IPS-11a (cell line): ENCODE results near the gene SLC2A14.
"Not testable (repeated sequence)": the region's sequence is repeated elsewhere in the genome, so short reads cannot be mapped to it uniquely, and the experiment has no call there.

Source experiments
- H3K4me3 ChIP-seq: one replicate; pipeline ENCODE4 v1.5.1; 2013; ENCODE audit warnings: low read depth, low read length, control low read depth

SLC2A14 gene

DNA sequence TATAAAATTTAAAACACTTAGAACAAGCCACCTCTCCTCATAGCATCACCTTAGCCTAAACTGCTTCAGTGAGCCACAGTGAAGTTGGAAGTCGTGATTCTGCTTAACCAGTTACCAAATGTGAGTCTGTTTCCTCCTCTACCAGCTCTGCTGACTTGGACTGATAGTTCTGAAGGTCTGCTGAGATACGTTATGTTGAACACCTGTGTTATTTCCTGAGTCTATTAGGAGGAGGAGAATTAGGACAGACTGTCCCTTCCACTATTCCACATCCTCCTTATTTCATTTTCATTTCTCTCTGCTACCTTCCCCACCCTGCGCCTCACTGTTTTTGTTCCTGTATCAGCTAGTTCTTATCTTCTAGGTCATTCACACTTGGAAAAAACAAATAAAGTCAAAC is 2.4 kb downstream of the SLC2A14 start:
- no peak overlapping the region for H3K4me3 ChIP-seq

DNA sequence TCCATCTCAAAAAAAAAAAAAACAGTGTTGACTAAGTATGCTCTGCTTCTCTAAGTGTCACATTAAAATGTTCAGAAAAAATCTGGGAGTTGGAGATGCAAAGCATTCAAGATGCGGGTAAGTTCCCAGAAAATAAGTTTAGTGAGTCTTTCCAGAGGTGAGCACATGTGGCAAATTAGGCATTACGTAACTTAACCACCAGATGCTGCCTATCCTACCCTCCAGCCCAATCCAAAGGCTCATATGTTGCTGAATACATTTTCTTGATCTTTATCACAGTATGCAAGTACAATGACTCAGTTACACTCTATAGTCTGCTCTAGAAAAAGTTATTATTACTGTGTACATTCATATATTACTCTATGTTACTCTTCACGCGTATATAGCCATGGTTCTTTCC is 3.6 kb downstream of the SLC2A14 start:
- no peak overlapping the region for H3K4me3 ChIP-seq

DNA sequence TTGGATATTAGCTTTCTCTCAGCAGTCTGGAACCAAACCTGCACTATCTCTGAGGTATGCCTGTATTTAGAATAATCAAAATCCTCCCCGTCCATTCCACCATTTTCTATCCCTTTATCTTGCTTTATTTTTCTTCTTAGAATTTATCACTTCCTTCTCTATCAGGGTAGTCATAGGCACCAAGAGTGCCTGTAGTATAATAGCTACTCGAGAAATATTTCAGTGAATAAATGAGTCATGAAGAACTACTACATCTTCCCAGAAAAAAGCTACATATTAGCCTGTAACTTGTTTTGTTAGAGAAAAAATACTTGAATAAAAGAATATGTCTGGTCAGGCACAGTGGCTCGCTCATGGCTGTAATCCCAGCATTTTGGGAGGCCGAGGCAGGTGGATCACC is 4.3 kb downstream of the SLC2A14 start:
- no peak overlapping the region for H3K4me3 ChIP-seq

DNA sequence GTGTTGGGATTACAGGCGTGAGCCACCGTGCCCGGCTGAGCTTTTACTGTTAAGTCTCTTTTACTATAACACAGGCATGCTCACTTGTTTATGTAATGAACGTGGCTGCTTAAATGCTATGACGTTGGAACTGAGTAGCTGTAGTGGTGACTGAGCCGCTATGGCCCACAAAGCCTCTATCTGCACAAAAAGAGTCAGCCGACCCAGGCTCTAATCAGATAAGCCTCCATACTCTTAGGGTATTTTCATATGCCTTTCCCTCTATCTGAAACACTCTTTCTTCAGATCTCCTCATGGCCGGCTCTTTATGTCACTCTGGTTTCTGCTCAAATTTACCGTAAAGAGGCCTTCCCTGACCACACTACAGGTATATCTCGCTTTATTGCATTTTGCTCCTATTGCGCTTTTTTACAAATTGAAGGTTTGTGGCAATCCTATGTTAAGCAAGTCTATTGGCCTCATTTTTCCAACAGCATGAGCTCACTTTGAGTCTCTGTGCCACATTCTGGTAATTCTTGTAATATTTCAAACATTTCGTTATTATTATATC is 8.0 kb downstream of the SLC2A14 start:
- no peak overlapping the region for H3K4me3 ChIP-seq

DNA sequence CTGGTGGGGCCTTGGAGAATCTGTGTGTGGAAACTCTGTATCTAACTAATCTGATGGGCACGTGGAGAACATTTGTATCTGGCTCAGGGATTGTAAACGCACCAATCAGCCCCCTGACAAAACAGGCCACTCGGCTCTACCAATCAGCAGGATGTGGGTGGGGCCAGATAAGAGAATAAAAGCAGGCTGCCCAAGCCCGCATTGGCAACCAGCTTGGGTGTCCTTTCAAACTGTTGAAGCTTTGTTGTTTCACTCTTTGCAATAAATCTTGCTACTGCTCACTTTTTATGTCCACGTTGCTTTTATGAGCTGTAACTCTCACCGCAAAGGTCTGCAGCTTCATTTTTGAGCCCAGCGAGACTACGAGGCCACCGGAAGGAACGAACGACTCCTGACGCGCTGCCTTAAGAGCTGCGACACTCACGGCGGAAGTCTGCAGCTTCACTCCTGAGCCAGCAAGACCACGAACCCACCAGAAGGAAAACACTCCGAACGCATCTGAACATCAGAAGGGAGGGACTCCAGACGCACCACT is 9.8 kb downstream of the SLC2A14 start:
- not testable (repeated sequence) for H3K4me3 ChIP-seq

DNA sequence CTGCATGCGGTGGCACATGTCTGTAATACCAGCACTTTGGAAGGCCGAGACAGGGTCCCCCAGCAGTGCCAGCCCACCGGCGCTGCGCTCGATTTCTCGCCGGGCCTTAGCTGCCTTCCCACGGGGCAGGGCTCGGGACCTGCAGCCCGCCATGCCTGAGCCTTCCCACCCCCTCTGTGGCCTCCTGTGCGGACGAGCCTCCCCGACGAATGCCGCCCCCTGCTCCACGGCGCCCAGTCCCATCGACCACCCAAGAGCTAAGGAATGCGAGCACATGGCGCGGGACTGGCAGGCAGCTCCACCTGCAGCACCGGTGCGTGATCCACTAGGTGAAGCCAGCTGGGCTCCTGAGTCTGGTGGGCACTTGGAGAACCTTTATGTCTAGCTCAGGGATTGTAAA is 10.4 kb downstream of the SLC2A14 start:
- not testable (repeated sequence) for H3K4me3 ChIP-seq

DNA sequence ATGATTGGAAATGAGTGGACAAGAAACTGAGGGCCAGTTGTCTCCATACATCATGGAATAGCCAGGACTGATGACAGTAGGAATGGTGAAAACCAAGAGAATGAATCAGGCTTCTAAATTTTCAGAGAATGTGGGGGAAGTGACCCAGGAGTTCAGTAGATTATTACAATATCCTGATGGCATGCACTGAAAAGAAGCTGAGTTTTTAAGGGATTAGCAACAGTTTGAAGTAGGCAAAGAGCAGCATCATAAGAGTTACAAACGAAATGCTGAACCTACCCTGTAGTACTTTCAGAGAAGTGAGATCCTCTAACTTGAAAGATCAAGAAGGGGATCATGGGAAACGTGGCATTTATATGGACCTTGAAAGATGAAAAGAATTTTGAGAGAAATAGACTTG is 13.2 kb downstream of the SLC2A14 start:
- no peak overlapping the region for H3K4me3 ChIP-seq

DNA sequence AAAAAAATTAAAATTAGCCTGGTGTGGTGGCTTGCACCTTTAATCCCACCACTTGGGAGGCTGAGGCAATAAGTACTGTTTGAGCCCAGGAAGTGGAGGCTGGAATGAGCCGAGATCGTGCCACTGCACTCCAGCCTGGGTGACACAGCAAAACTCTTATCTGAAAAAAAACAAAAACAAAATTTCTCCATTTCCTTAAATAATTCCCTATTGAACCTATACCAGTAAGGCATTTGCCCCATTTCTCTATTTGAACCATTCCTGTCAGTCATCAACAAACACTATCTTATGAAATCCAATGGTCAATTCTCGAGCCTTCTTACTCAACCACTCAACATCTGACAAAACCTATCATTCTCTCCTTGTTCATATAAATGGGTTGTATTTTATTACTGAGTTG is 14.7 kb downstream of the SLC2A14 start:
- H3K4me3 ChIP-seq = no peak overlapping the region

DNA sequence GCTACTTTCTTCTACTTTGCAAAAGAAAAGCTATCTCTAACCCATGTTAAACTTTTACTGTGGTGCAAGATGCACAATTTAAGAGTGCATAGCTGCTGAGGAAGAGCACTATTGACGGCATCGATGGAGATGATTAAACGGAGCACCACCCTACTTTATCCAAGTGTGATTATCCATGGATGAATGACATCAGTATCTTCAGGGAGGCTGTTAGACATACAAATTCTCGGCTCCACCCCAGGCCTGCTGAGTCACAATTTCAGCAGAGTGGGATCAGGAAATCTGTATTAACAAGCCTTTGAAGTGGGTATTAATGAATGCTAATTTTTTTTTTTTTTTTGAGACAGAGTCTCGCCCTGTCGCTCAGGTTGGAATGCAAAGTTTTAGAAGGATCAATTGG is 16.2 kb downstream of the SLC2A14 start:
- H3K4me3 ChIP-seq = no peak overlapping the region

DNA sequence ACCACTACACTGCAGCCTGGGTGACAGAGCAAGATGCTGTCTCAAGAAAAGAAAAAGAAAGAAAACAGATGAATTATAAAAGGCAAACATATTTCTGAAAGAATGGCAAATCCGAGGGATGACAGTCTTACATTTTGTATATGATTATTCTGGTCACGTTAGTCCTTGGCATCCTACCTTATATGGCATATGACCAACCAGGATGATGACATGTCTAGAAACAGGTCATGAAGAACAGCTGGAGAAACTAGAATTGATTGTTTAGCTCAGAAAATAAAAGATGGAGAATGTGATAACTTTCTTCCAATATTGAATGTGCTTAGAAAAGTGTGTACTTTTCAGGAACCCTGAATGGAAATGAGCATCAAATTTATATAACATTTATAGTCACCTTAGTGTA is 19.2 kb downstream of the SLC2A14 start:
- no peak overlapping the region for H3K4me3 ChIP-seq

DNA sequence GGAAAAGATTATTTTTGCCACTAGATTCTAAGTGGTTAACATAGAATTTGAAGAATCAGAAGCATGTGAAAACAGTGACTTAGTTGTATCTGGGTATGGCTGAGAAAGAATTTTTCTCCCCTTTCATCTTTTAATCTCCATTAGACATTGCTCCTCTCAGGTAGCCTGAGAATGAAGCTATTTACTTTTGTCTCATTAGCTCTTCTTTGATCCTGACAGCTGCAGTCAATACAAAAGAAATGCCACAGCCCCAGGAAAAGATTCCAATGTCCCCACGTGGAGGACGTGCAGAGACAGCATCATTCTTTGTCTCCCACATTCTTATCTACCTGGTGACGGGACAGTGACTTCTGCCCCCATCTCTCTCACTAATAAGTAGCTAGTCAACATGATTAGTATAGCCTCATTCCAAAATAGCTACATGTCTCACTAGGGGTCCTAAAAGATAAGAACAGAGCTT is 21.1 kb downstream of the SLC2A14 start:
- not testable (repeated sequence) for H3K4me3 ChIP-seq

DNA sequence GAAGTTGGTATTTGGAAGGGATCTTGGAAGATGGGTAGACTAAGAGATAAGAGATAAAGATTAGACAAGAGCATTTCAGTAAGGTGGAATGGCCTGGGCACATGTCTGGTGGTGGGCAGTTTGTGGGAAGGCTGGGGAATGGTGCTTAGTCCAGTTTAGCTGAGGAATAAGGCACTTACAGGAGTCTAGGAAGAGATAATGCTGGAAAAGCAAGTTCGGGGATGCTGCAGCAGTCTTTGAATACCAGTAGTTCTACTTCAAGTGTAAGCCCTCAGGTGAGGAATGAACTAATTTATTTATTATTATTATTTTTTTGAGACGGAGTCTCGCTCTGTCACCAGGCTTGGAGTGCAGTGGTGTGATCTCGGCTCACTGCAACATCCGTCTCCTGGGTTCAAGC is 22.6 kb downstream of the SLC2A14 start:
- H3K4me3 ChIP-seq = not testable (repeated sequence)

DNA sequence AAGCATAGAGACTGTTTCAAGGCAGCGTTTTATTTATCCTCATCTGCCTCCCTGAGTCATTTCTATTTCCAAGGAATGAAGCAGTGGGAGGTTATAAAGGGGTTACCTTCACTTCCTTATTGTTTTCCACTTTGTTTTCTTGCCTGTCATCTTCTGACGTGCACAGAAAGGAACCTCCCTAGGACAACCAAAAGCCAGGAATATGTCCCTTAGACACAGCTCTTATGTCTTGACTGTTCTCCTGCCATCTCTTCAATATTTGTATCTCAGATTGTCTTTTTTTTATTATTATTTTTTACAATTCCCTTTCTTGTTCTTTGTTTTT is 24.7 kb downstream of the SLC2A14 start:
- H3K4me3 ChIP-seq = not testable (repeated sequence)

DNA sequence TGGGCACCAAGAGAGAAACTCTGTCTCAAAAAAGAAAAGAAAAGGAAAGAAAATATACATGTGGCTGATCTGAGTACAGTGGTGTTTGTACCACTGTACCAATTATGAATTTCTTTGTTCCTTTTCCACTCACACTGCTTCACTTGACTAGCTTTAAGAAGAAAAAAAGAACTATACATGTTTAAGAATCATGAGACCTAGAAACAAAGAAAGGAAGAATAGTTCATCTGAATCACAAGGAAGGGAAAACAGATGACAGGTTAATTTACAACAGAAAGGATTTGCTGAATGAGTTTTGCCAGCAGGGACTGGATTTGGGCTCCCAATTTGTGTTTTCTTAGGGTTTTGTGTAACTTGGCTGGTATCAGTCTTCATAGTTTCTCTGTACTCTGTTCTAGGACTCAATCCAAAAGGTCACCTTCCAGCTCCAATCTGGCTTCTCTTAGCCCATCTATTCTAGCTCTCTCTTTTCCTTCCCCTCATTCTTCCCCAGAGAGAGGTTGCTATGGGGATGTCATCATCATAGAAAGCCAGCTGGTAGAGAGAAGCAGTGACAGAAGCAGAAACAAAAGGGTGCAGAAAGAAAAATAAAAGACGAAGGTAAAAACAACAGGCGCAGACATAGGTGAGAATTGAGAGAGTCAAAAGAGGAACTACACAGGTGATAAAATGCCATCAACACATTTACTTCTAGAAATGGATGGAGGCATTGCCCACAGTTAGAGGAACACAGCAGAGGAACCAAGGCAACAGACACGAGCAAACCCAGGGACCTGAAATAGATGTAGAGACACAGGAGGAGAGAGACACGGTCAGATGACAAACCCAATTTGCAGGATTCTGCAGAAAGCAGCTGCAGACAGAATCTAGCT is 25.3 kb downstream of the SLC2A14 start:
- H3K4me3 ChIP-seq = not testable (repeated sequence)

DNA sequence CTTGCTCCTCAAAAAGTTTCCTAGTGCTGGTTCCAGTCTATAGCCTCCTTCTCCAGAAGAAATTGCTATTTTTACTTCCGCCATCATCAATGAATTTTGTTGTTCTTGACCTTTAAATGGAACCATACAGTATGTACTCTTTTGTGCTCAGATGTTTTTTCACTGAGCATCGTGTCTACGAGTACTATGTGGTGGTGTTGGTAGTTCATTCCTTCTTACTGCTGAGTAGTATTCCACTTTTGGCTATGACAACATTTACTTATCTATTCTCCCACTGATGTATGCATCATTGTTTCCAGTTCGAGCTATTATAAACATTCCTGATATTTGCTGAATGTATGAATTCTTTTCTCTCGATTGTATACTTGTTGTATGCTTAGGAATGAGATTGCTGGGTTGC is 28.6 kb downstream of the SLC2A14 start:
- H3K4me3 ChIP-seq = no peak overlapping the region

DNA sequence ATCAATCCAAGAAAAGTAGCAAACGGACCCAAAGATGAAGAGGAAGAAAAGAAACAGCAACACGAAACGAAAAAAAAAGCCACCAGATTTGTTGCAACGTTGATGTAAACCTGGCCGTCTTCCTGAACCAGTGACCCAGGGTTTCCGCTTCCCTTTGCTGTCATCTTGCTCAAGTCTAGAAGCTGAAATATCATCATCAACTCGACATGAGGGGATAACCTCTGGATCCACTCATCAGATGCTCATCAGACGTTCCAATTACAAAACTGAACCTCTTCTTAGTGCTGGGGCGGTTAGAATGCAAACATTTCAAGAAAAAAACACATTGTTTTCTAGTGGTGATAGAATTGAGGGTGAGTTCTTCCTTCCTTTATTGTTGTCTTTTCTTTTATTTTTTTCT is 29.1 kb downstream of the SLC2A14 start:
- H3K4me3 ChIP-seq = not testable (repeated sequence)

DNA sequence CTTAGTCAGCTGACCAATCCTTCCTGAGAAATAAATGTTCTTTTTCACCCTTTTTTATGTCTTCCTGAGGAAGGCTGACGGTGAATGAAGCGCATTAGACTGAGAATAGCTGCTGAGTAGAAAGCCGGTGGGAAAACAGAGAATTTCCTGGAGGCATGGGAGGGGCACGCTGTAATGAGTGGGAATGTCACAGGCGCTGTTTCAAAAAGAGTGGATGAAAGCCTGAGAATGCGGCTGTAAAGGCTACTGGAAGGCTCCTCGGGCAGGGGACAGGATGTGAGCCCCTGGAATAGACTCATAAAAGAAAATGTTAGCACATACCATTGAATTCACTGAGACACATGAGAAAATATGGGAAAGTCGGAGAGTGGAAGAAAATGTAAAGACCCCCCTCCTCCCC is 29.6 kb downstream of the SLC2A14 start:
- not testable (repeated sequence) for H3K4me3 ChIP-seq

DNA sequence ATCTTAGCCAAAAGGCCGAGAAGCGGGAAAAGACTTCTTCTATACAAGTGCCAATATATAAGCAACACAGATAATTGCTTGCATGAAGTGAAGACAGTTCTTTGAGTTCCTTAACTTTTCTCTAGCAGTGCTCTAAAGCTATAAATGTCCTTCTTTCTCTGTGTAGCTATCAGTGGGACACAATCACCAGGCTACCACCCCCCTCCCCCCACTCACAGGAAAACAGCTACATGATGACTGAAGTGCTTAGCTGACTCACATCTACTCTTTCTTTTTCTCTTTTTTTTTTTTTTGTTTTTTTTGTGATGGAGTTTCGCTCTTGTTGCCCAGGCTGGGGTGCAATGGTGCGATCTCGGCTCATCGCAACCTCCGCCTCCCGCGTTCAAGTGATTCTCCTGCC is 30.3 kb downstream of the SLC2A14 start:
- H3K4me3 ChIP-seq = not testable (repeated sequence)

DNA sequence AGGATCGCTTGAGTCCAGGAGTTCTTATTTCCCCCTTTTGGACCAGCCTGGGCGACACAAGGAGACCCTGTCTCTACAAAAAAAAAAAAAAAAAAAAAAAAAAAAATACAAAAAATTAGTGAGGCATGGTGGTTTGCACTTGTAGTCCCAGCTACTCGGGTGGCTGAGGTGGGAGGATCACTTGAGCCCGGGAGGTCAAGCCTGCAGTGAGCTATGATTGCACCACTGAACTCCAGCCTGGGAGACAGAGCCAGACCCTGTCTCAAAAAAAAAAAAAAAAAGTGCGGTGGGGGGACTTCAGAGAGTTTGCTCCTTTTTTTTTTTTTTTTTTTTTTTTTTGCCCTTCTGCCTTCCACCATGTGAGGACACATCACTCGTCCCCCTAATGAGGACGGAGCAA is 32.9 kb downstream of the SLC2A14 start:
- not testable (repeated sequence) for H3K4me3 ChIP-seq

DNA sequence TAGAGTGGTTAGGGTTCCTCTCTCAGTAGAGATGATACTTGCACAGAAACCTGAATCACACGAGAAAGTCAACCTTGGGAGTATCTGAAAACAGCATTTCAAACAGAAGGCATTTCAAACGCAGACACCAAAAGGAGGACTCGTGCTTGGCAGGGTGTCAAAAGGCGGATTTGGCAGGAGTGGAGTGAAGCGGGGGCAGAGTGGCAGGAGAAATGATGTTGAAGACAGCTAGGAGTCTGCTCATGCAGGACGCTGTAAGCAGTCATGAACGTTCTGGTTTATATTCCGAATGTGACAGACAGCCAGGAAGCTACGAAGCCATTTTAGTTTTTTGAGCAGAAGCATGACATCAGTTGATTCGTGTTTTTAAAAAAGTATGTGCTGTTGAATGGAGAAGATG is 33.5 kb downstream of the SLC2A14 start:
- H3K4me3 ChIP-seq = not testable (repeated sequence)

DNA sequence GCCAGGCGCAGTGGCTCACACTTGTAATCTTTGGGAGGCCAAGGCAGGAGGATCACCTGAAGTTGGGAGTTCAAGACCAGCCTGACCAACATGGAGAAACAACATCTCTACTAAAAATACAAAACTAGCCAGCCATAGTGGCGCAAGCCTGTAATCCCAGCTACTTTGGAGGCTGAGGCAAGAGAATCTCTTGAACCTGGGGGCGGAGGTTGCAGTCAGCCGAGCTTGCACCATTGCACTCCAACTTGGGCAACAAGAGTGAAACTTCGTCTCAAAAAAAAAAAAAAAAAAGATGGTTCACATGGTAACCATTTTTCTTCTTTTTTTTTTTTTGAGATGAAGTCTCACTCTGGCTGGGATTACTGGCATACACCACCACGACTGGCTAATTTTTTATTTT is 35.3 kb downstream of the SLC2A14 start:
- H3K4me3 ChIP-seq = no peak overlapping the region

DNA sequence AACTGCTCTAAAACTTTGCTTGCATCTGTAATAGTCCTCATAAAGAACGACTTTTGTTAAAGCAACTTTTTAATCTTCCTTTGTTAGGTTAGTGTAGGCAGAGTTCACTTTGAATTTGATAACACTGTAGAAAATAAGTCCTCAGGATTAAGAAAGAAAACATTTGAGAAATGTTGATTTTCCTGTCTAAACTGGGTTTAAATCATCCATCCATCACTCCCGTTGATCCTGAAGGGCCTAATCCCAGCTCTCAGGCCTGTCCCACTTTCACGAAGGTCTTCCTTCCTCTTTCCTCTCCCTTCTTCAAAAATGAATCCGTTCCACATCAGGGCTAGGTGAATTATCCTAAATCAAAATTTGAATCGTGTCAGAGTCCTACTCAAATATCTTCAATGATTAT is 36.9 kb downstream of the SLC2A14 start:
- no peak overlapping the region for H3K4me3 ChIP-seq

DNA sequence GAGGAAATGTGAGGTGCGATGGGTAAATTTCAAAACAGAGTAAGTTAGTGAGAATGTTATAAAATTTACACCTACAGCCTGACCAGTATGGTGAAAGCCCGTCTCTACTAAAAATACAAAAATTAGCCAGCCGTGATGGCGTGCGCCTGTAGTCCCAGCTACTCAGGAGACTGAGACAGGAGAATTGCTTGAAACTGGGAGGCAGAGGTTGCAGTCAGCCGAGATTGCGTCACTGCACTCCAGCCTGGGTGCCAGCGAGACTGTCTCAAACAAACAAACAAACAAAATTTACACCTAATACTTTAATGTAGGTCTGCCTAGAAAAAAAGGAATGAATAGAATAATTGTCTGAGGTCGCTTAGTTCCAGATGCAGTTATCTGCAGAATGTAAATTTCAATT is 37.6 kb downstream of the SLC2A14 start:
- no peak overlapping the region for H3K4me3 ChIP-seq
